GM12864 (cell line): ENCODE data around the gene GPC5.

Experiments
- DNase-seq: peaks from one replicate; pipeline ENCODE4 v3.0.0-alpha.2; 2011; ENCODE audit warnings: low read depth
- H3K4me3 ChIP-seq: 2 replicates; pipeline ENCODE4 v1.5.1; 2011; ENCODE audit warnings: mild to moderate bottlenecking, low read depth, low read length, control low read depth
- CTCF ChIP-seq: IDR thresholded peaks from 2 replicates; pipeline ENCODE4 v1.5.1; 2011; ENCODE audit warnings: low read depth, mild to moderate bottlenecking, moderate library complexity, low read length, control low read depth, inconsistent platforms; ENCODE audit errors: missing control alignments

GPC5 gene

GRCh38 chr13:91726671-91727070, 328.2 kb downstream of the GPC5 start:
- no peak for TF ChIP-seq CTCF
- DNase-seq = no peak
- H3K4me3 ChIP-seq = no peak overlapping the region

DNA sequence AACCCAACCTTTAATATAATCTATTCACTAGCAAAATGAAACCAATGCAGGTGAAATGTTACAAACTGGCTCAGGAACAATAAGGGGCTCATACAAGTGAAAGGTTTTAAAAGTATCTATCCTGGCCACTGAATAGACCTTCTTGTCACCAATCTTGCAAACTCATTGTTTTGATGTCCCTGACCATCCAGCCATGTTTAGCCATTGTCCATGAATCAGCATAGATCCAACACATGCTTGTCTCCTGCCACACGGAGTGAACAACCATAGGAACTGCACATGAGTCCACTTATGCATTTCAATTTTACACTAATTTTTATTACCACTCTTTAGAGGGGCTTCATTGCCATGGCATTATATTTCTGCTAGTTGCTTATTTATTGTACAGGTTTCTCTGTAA, 331.4 kb downstream of the GPC5 start:
- no peak for TF ChIP-seq CTCF
- no peak overlapping the region for H3K4me3 ChIP-seq
- no peak for DNase-seq

- TF ChIP-seq CTCF = no peak
- no peak for DNase-seq
Observed at GRCh38 chr13:91739751-91740150, 341.3 kb downstream of the GPC5 start.

GRCh38 chr13:91740756-91741155, 342.3 kb downstream of the GPC5 start:
- DNase-seq = no peak
- no peak for TF ChIP-seq CTCF
- no peak overlapping the region for H3K4me3 ChIP-seq

More at GRCh38 chr13:91739751-91740150, 341.3 kb downstream of the GPC5 start:
- no peak overlapping the region for H3K4me3 ChIP-seq

GRCh38 chr13:91741925-91742324, 343.5 kb downstream of the GPC5 start:
- DNase-seq = no peak
- H3K4me3 ChIP-seq = no peak overlapping the region
- TF ChIP-seq CTCF = no peak

- no peak for TF ChIP-seq CTCF
- no peak overlapping the region for H3K4me3 ChIP-seq
- DNase-seq = no peak
Observed at GRCh38 chr13:91744284-91744683, 345.9 kb downstream of the GPC5 start.

- no peak for DNase-seq
- no peak for TF ChIP-seq CTCF
- no peak overlapping the region for H3K4me3 ChIP-seq
Observed at GRCh38 chr13:91745967-91746366, 347.5 kb downstream of the GPC5 start.
